A375 (cell line): ENCODE results near the gene HSFX3. TPM values are rescaled to one million over a fixed set of nuclear protein-coding genes. Genes with fewer than 3 reads are reported as not detected.

Source experiments
- total RNA-seq: library from RNA; depleted of rRNA; stranded (reverse); fragments of >200 nt; shearing (Covaris generic); gene quantifications from 2 replicates; pipeline ENCODE4 v1.2.3, GENCODE V29; 2014; rRNA removed

HSFX3 gene
- not detected in 2 replicates for total RNA-seq

GRCh38 chrX:149549701-149550100 lies at the start of gene HSFX3:
HSFX3 (minus strand) TSS chrX:149549924; CDS start chrX:149549852, 72 bp downstream.

GRCh38 chrX:149595214-149595613 lies 45.5 kb upstream of the HSFX3 start, which contains the start of gene HSFX2:
HSFX2 (minus strand) TSS chrX:149595314; CDS start chrX:149594700, 614 bp downstream.

GRCh38 chrX:149587359-149587758 lies 37.6 kb upstream of the HSFX3 start, which contains the start of gene MAGEA9B:
MAGEA9B (minus strand) TSS chrX:149587459; CDS start chrX:149583179, 4,280 bp downstream.

GRCh38 chrX:149540621-149541520 lies 8.9 kb downstream of the HSFX3 start, which contains the start of gene EOLA1:
EOLA1 (plus strand) TSS chrX:149541012; CDS start chrX:149545631, 4,619 bp downstream.

GRCh38 chrX:149504915-149505651 lies 44.6 kb downstream of the HSFX3 start, which contains the start of gene IDS:
IDS (minus strand) TSS chrX:149505306; CDS start chrX:149505137, 169 bp downstream.

Other genes starting within 250 kb of the HSFX3 start
- 20.6 and 23.0 TPM in 2 replicates for gene IDS, start 44.6 kb downstream of the HSFX3 start, total RNA-seq
- gene EOLA1, start 8.9 kb downstream of the HSFX3 start, total RNA-seq, result 11.5 and 17.2 TPM in 2 replicates
- gene MAGEA9B, start 37.5 kb upstream of the HSFX3 start, total RNA-seq, result not detected in 2 replicates
- gene HSFX2, start 45.4 kb upstream of the HSFX3 start, total RNA-seq, result not detected in 2 replicates
- gene TMEM185A, start 81.9 kb upstream of the HSFX3 start, total RNA-seq, result 6.5 and 8.3 TPM in 2 replicates
- gene MAGEA11, start 162.1 kb upstream of the HSFX3 start, total RNA-seq, result 34.9 and 38.3 TPM in 2 replicates
- gene HSFX1, start 224.1 kb upstream of the HSFX3 start, total RNA-seq, result 0.11 and 0.29 TPM in 2 replicates
- not detected in 2 replicates for gene MAGEA9, start 232.0 kb upstream of the HSFX3 start, total RNA-seq